Endodermal cell (in vitro differentiated cells): ENCODE data around the gene KRT6B. TPM values are rescaled to one million over a fixed set of nuclear protein-coding genes. Genes with fewer than 3 reads are reported as not detected.

ENCODE experiments used
- DNase-seq: peaks from one replicate; pipeline ENCODE4 v3.0.0-alpha.2; 2017
- H3K27ac ChIP-seq: 2 replicates; pipeline ENCODE4 v1.5.1; 2013; ENCODE audit warnings: mild to moderate bottlenecking, low read depth, low read length, moderate library complexity
- H3K27me3 ChIP-seq: 2 replicates; pipeline ENCODE4 v1.6.1; 2013; ENCODE audit warnings: mild to moderate bottlenecking, low read length, moderate library complexity; ENCODE audit not compliant: insufficient read depth, control insufficient read depth, poor library complexity, severe bottlenecking
- H3K36me3 ChIP-seq: 2 replicates; pipeline ENCODE4 v1.7.0; 2013; ENCODE audit warnings: mild to moderate bottlenecking, low read length, moderate library complexity; ENCODE audit not compliant: control insufficient read depth, insufficient read depth
- H3K4me1 ChIP-seq: one replicate; pipeline ENCODE4 v1.7.0; 2013; ENCODE audit warnings: low read length; ENCODE audit not compliant: control insufficient read depth, insufficient read depth
- H3K4me3 ChIP-seq: 2 replicates; pipeline ENCODE4 v1.5.1; 2013; ENCODE audit warnings: mild to moderate bottlenecking, low read length, moderate library complexity
- H3K9ac ChIP-seq: 2 replicates; pipeline ENCODE4 v1.6.1; 2013; ENCODE audit warnings: mild to moderate bottlenecking, low read length, moderate library complexity; ENCODE audit not compliant: poor library complexity, severe bottlenecking; ENCODE audit errors: extremely low read depth
- H3K9me3 ChIP-seq: 2 replicates; pipeline ENCODE4 v1.6.1; 2013; ENCODE audit warnings: mild to moderate bottlenecking, low read length, moderate library complexity; ENCODE audit not compliant: control insufficient read depth
- H3K27ac Mint-ChIP-seq: 2 replicates; pipeline ENCODE4 v1.8.0; 2020; ENCODE audit warnings: mixed read lengths
- H3K27me3 Mint-ChIP-seq: 2 replicates; pipeline ENCODE4 v1.8.0; 2021; ENCODE audit warnings: mild to moderate bottlenecking, mixed read lengths; ENCODE audit not compliant: insufficient read depth
- H3K36me3 Mint-ChIP-seq: 2 replicates; pipeline ENCODE4 v1.8.0; 2020; ENCODE audit warnings: low read depth, mixed read lengths
- H3K4me1 Mint-ChIP-seq: 2 replicates; pipeline ENCODE4 v1.8.0; 2020; ENCODE audit warnings: mixed read lengths
- H3K4me3 Mint-ChIP-seq: 2 replicates; pipeline ENCODE4 v1.8.0; 2020; ENCODE audit warnings: mild to moderate bottlenecking, moderate library complexity, mixed read lengths
- H3K9me3 Mint-ChIP-seq: 2 replicates; pipeline ENCODE4 v1.8.0; 2020; ENCODE audit warnings: mild to moderate bottlenecking, mixed read lengths
- CTCF ChIP-seq: fragments of 200-600 bp; sonication (generic); conservative IDR thresholded peaks from 2 replicates; pipeline ENCODE4 v1.5.0; 2021; ENCODE audit warnings: antibody characterized with exemption, mild to moderate bottlenecking
- WGBS, 2 experiments: methylation state at CpG; one replicate each; pipeline versions ENCODE4 v1.1.5 to v1.1.7; 2013; ENCODE audit warnings: missing lambda C conversion rate in 2 of 2, mixed read lengths in 1 of 2; ENCODE audit not compliant: insufficient coverage in 1 of 2, insufficient read length in 1 of 2; 5-methylcytosine and 5-hydroxymethylcytosine counted together
- total RNA-seq, 2 donors: library from RNA; stranded (reverse); fragmentation: NEBNext Ultra II Directional in 1 of 2; extraction: Animal tissue kit (Norgen Biotek cat#: 25700) in 1 of 2; gene quantifications; 2 replicates in 1 of 2; 3 replicates in 1 of 2; pipeline ENCODE4 v1.2.1, GENCODE V29; 2021

Gene KRT6B
- total RNA-seq, 2 donors from 2014 or later = not detected

- no peaks in the 10 kb centered on the region for H3K27me3 Mint-ChIP-seq
- H3K9me3 Mint-ChIP-seq = peaks cover 13% of the 10 kb centered on the region
- DNase-seq = no peak
- Histone ChIP-seq H3K4me1 (no peaks in the 10 kb centered on the region), H3K27me3 (no peaks in the 10 kb centered on the region), H3K4me3 (no peak overlapping the region), H3K36me3 (no peaks in the 10 kb centered on the region), H3K9ac (no peak overlapping the region), H3K27ac (no peak overlapping the region), H3K9me3 (peaks cover 9% of the 10 kb centered on the region)
- TF ChIP-seq CTCF = no peak
- no peak overlapping the region for H3K27ac Mint-ChIP-seq
- H3K4me3 Mint-ChIP-seq = no peak overlapping the region
- H3K36me3 Mint-ChIP-seq = no peaks in the 10 kb centered on the region
- no peaks in the 10 kb centered on the region for H3K4me1 Mint-ChIP-seq
- WGBS, 2 experiments = 97 to 100% methylated on average over 1 to 2 of the region's 2 CpGs
These were observed 22.3 kb upstream of the KRT6B start for GRCh38 chr12:52474212-52474611.

- H3K4me1 Mint-ChIP-seq = no peaks in the 10 kb centered on the region
- Histone ChIP-seq H3K9ac (no peak within 1 kb of the TSS), H3K36me3 (no peaks in the 10 kb centered on the region), H3K27ac (no peak within 1 kb of the TSS), H3K9me3 (peaks cover 8% of the 10 kb centered on the region), H3K27me3 (no peaks in the 10 kb centered on the region), H3K4me3 (no peak within 1 kb of the TSS), H3K4me1 (no peaks in the 10 kb centered on the region)
- H3K4me3 Mint-ChIP-seq = no peak within 1 kb of the TSS
- peaks cover 13% of the 10 kb centered on the region for H3K9me3 Mint-ChIP-seq
- 89 to 94% methylated on average over 4 of the region's 4 CpGs for WGBS, 2 experiments
- no peak for TF ChIP-seq CTCF
- no peak for DNase-seq
- no peaks in the 10 kb centered on the region for H3K27me3 Mint-ChIP-seq
- H3K27ac Mint-ChIP-seq = no peak within 1 kb of the TSS
- H3K36me3 Mint-ChIP-seq = no peaks in the 10 kb centered on the region
These were observed 21.8 kb upstream of the KRT6B start, which contains the start of gene KRT6C for GRCh38 chr12:52473768-52474167. KRT6C (minus strand) TSS chr12:52473805; CDS start chr12:52473737, 68 bp downstream.

GRCh38 chr12:52469853-52470252, 17.9 kb upstream of the KRT6B start:
- H3K4me3 Mint-ChIP-seq = no peak overlapping the region
- H3K27ac ChIP-seq = no peak overlapping the region
- no peaks in the 10 kb centered on the region for H3K36me3 ChIP-seq
- no peaks in the 10 kb centered on the region for H3K27me3 ChIP-seq
- H3K9ac ChIP-seq = no peak overlapping the region
- TF ChIP-seq CTCF = no peak
- no peak for DNase-seq
- no peaks in the 10 kb centered on the region for H3K4me1 Mint-ChIP-seq
- no peak overlapping the region for H3K4me3 ChIP-seq
- no peaks in the 10 kb centered on the region for H3K36me3 Mint-ChIP-seq
- H3K27me3 Mint-ChIP-seq = no peaks in the 10 kb centered on the region
- no peak overlapping the region for H3K27ac Mint-ChIP-seq
- H3K9me3 Mint-ChIP-seq = peaks cover 1% of the 10 kb centered on the region
- no peaks in the 10 kb centered on the region for H3K9me3 ChIP-seq
- 67 to 86% methylated on average over 3 to 4 of the region's 4 CpGs for WGBS, 2 experiments
- no peaks in the 10 kb centered on the region for H3K4me1 ChIP-seq
